Endothelial cell of umbilical vein (primary cell): Measurements from ENCODE around the gene IFRD2. TPM values are rescaled to one million over a fixed set of nuclear protein-coding genes. Genes with fewer than 3 reads are reported as not detected.

ENCODE experiments used
- BruUV-seq: library from RNA; stranded (reverse); fragments of 400-500 nt; replicated peaks from 2 replicates; lab custom pipeline; 2021; lab: Mats Ljungman, UMichigan
- CTCF ChIA-PET: fragments of 300-600, 350-600 bp; sonication (Branson Sonifier 250); formaldehyde crosslinking; loops from one replicate; lab custom pipeline; 2021; ENCODE audit warnings: antibody characterized with exemption, inconsistent platforms; lab: Charles Lee
- POLR2A ChIA-PET: fragments of 300-600, 350-600 bp; sonication (Branson Sonifier 250); formaldehyde crosslinking; loops from one replicate; lab custom pipeline; 2021; ENCODE audit warnings: antibody characterized with exemption, inconsistent platforms; lab: Charles Lee
- DNase-seq: peaks from one replicate; pipeline ENCODE4 v3.0.0-alpha.2; 2011; ENCODE audit warnings: low read depth, low spot score
- FAIRE-seq: peaks from 2 replicates; lab custom pipeline; 2011; peaks lifted over from hg19 to GRCh38; lab: Jason Lieb, UNC
- H2AFZ ChIP-seq: 2 replicates; pipeline ENCODE4 v1.6.0; 2012; ENCODE audit warnings: low read depth, low read length, control low read depth, inconsistent platforms
- H3K27ac ChIP-seq: 2 replicates; pipeline ENCODE4 v1.5.1; 2011; ENCODE audit warnings: low read depth, mild to moderate bottlenecking, control low read depth, low read length, moderate library complexity; ENCODE audit not compliant: insufficient read depth
- H3K27me3 ChIP-seq, 2 experiments: 2 replicates each; pipeline versions ENCODE4 v1.6.0 to v1.6.1; 2011; ENCODE audit warnings: low read length in 2 of 2, mixed read lengths in 1 of 2; ENCODE audit not compliant: control insufficient read depth in 2 of 2, insufficient read depth in 2 of 2
- H3K36me3 ChIP-seq, 2 experiments: 2 replicates in 1 of 2; 3 replicates in 1 of 2; pipeline ENCODE4 v1.5.1; 2011; ENCODE audit warnings: low read length in 2 of 2, mild to moderate bottlenecking in 1 of 2, moderate library complexity in 1 of 2; ENCODE audit not compliant: control insufficient read depth in 2 of 2, insufficient read depth in 2 of 2; ENCODE audit errors: extremely low read depth in 1 of 2
- H3K4me1 ChIP-seq: 3 replicates; pipeline ENCODE4 v1.5.1; 2011; ENCODE audit warnings: mild to moderate bottlenecking, low read length; ENCODE audit not compliant: control insufficient read depth, insufficient read depth; ENCODE audit errors: extremely low read depth
- H3K4me2 ChIP-seq: 2 replicates; pipeline ENCODE4 v1.6.1; 2011; ENCODE audit warnings: low read length, control low read depth, mixed read lengths; ENCODE audit not compliant: insufficient read depth
- H3K4me3 ChIP-seq, 3 experiments: fragments of 200-600 bp in 1 of 3; sonication (generic), shearing (Covaris generic) in 1 of 3; replicated peaks in 1 of 3; 2 replicates each; pipeline ENCODE4 v1.5.1; 2011 to 2016; ENCODE audit warnings: control low read depth in 3 of 3, low read length in 3 of 3, mild to moderate bottlenecking in 2 of 3, inconsistent platforms in 1 of 3, low read depth in 1 of 3, moderate library complexity in 1 of 3; ENCODE audit not compliant: insufficient read depth in 1 of 3
- H3K79me2 ChIP-seq: 2 replicates; pipeline ENCODE4 v1.6.0; 2012; ENCODE audit warnings: low read length, inconsistent platforms; ENCODE audit not compliant: control insufficient read depth, insufficient read depth
- H3K9ac ChIP-seq: replicated peaks from 2 replicates; pipeline ENCODE3; 2011; ENCODE audit warnings: low read length, control low read depth; ENCODE audit not compliant: insufficient read depth; ENCODE audit errors: extremely low read depth
- H3K9me1 ChIP-seq: replicated peaks from 3 replicates; pipeline ENCODE4 v1.6.0; 2011; ENCODE audit warnings: mild to moderate bottlenecking, low read length; ENCODE audit not compliant: control insufficient read depth, insufficient read depth; ENCODE audit errors: extremely low read depth
- H3K9me3 ChIP-seq: replicated peaks from 2 replicates; pipeline ENCODE4 v1.5.1; 2012; ENCODE audit warnings: low read length, inconsistent platforms; ENCODE audit not compliant: control insufficient read depth, insufficient read depth
- H4K20me1 ChIP-seq: replicated peaks from 2 replicates; pipeline ENCODE3; 2011; ENCODE audit warnings: mild to moderate bottlenecking, low read length; ENCODE audit not compliant: control insufficient read depth, insufficient read depth; ENCODE audit errors: extremely low read depth
- CTCF ChIP-seq, 2 donors: IDR thresholded peaks; 1 replicate in 1 of 2; 2 replicates in 1 of 2; pipeline ENCODE4 v1.5.1; 2011; ENCODE audit warnings: low read length in 2 of 2, mild to moderate bottlenecking in 2 of 2, moderate library complexity in 2 of 2, control low read depth in 1 of 2, inconsistent platforms in 1 of 2, low read depth in 1 of 2; ENCODE audit not compliant: insufficient read depth in 1 of 2; ENCODE audit errors: extremely low read depth in 1 of 2
- EZH2 ChIP-seq: IDR thresholded peaks from 2 replicates; pipeline ENCODE4 v1.6.1; 2012; ENCODE audit warnings: borderline replicate concordance, low read depth, mild to moderate bottlenecking, moderate library complexity, low read length, inconsistent platforms; ENCODE audit not compliant: severe bottlenecking
- FOS ChIP-seq: IDR thresholded peaks from 2 replicates; pipeline ENCODE4 v1.6.1; 2011; ENCODE audit warnings: mild to moderate bottlenecking, low read length, moderate library complexity, borderline replicate concordance; ENCODE audit not compliant: insufficient read depth
- GATA2 ChIP-seq: IDR thresholded peaks from 2 replicates; pipeline ENCODE4 v1.7.0; 2011; ENCODE audit warnings: low read depth, mild to moderate bottlenecking, moderate library complexity, mixed read lengths, low read length; ENCODE audit not compliant: insufficient read length, insufficient read depth
- JUN ChIP-seq: IDR thresholded peaks from 2 replicates; pipeline ENCODE4 v1.6.1; 2011; ENCODE audit warnings: borderline replicate concordance, low read depth; ENCODE audit not compliant: insufficient read length, insufficient read depth
- MAX ChIP-seq: IDR thresholded peaks from 2 replicates; pipeline ENCODE4 v1.6.1; 2011; ENCODE audit not compliant: insufficient read depth, insufficient read length
- MYC ChIP-seq: IDR thresholded peaks from one replicate; pipeline ENCODE4 v1.6.1; 2011; ENCODE audit warnings: mild to moderate bottlenecking, low read depth, low read length
- POLR2A ChIP-seq: IDR thresholded peaks from 2 replicates; pipeline ENCODE4 v1.6.1; 2012; ENCODE audit warnings: low read depth, mild to moderate bottlenecking, control low read depth, low read length
- POLR2AphosphoS5 ChIP-seq: IDR thresholded peaks from 2 replicates; pipeline ENCODE4 v1.6.1; 2012; ENCODE audit warnings: low read depth, mild to moderate bottlenecking, control low read depth, low read length, moderate library complexity; ENCODE audit not compliant: insufficient read depth
- dilution Hi-C: fragments of 300-500 bp; cut with MboI; formaldehyde crosslinking; loops from one replicate; pipeline ENCODE4 v1.15.0; 2019; ENCODE audit warnings: low sequenced_read_pairs; ENCODE audit not compliant: extremely low pct_ligation_motif_present
- intact Hi-C: fragments of 100-400 bp; cut with micrococcal nuclease; formaldehyde crosslinking; loops from one replicate; pipeline ENCODE4 v1.10.0; 2022
- polyA plus RNA-seq, 4 experiments: library from polyadenylated mRNA; depleted of rRNA in 3 of 4; stranded (reverse) in 3 of 4; unstranded in 1 of 4; fragments of >200 nt; gene quantifications; 2 replicates each; pipeline versions ENCODE4 v1.2.1 to v1.2.3, GENCODE V29; 2011 to 2012; ENCODE audit warnings: missing spikeins in 1 of 4
- total RNA-seq: library from RNA; stranded (reverse); gene quantifications from 2 replicates; pipeline ENCODE4 v1.2.3, GENCODE V29; 2021

IFRD2 gene
- total and polyA plus RNA-seq, 2 donors (not counting 3 experiments of a cell fraction or from before 2014, with no cell fraction given): 99.4 to 111 TPM

GRCh38 chr3:50267280-50267913, 24.8 kb downstream of the IFRD2 start:
- H3K9me1 ChIP-seq: no peaks in the 10 kb centered on the region
- intact Hi-C loops: loop anchor here (10.0 kb wide), 1 partner anchor 143 kb away; no protein-coding TSS in a partner anchor
- dilution Hi-C loops: no loop called here
- H3K36me3 ChIP-seq: no peaks in the 10 kb centered on the region
- no peak overlapping the region for H3K9ac ChIP-seq
- no peak overlapping the region for H3K4me3 ChIP-seq
- ChIA-PET CTCF (interaction anchor here (0.9 to 3.0 kb wide), 5 partner anchors 21 to 73 kb away, joined by 3 to 26 read pairs (median 6); no protein-coding TSS in a partner anchor), POLR2A (interaction anchor here (1.0 to 1.1 kb wide), 2 partner anchors 32 to 34 kb away, joined by 5 read pairs; no protein-coding TSS in a partner anchor)
- TF ChIP-seq POLR2A: no peak
- no peak for TF ChIP-seq MYC
- TF ChIP-seq CTCF (IDR thresholded peaks at IDR 0.05; ENCODE audit: extremely low read depth in 1 of 2, insufficient read depth in 1 of 2, low read depth in 1 of 2, low read length in 2 of 2): no peak
- no peak for TF ChIP-seq EZH2
- TF ChIP-seq GATA2: no peak
- no peak for TF ChIP-seq JUN
- no peak for TF ChIP-seq MAX
- TF ChIP-seq POLR2AphosphoS5: no peak
- TF ChIP-seq FOS: no peak
- no peak overlapping the region for H2AFZ ChIP-seq
- H3K79me2 ChIP-seq: no peaks in the 10 kb centered on the region
- no peak for DNase-seq
- no peak overlapping the region for H3K4me2 ChIP-seq
- H3K9me3 ChIP-seq: no peaks in the 10 kb centered on the region
- no TSS peak for BruUV-seq
- no peaks in the 10 kb centered on the region for H4K20me1 ChIP-seq
- H3K27me3 ChIP-seq: peaks cover 3 to 6% of the 10 kb centered on the region in 2 experiments
- FAIRE-seq: no peak
- no peaks in the 10 kb centered on the region for H3K4me1 ChIP-seq
- no peak overlapping the region for H3K27ac ChIP-seq
